Calu3 (cell line): ENCODE measurements around the gene CABLES2. TPM values are rescaled to one million over a fixed set of nuclear protein-coding genes. Genes with fewer than 3 reads are reported as not detected.

ENCODE experiments used
- BruUV-seq: library from RNA; stranded (reverse); fragments of 400-500 nt; replicated peaks from 2 replicates; lab custom pipeline; 2021; lab: Mats Ljungman, UMichigan
- CTCF ChIA-PET: fragments of 300-600 bp; sonication (Branson Sonifier 250); formaldehyde crosslinking; loops from one replicate; lab custom pipeline; 2022; ENCODE audit warnings: antibody characterized with exemption; lab: Charles Lee
- DNase-seq: peaks from one replicate; pipeline ENCODE4 v3.0.0; 2022
- H3K27ac Mint-ChIP-seq: one replicate; pipeline ENCODE4 v1.8.0; 2022; ENCODE audit warnings: mixed read lengths; ENCODE audit not compliant: unreplicated experiment
- H3K27me3 Mint-ChIP-seq: one replicate; pipeline ENCODE4 v1.8.0; 2022; ENCODE audit warnings: mixed read lengths; ENCODE audit not compliant: unreplicated experiment
- H3K36me3 Mint-ChIP-seq: one replicate; pipeline ENCODE4 v1.8.0; 2022; ENCODE audit warnings: mild to moderate bottlenecking, moderate library complexity, mixed read lengths; ENCODE audit not compliant: insufficient read depth, unreplicated experiment
- H3K4me1 Mint-ChIP-seq: one replicate; pipeline ENCODE4 v1.8.0; 2022; ENCODE audit warnings: mild to moderate bottlenecking, low read depth, mixed read lengths; ENCODE audit not compliant: unreplicated experiment
- H3K4me3 Mint-ChIP-seq: one replicate; pipeline ENCODE4 v1.8.0; 2022; ENCODE audit warnings: mild to moderate bottlenecking, low read depth, moderate library complexity, mixed read lengths; ENCODE audit not compliant: unreplicated experiment
- H3K9me3 Mint-ChIP-seq: one replicate; pipeline ENCODE4 v1.8.0; 2022; ENCODE audit warnings: low read depth, mixed read lengths; ENCODE audit not compliant: unreplicated experiment
- CTCF ChIP-seq: fragments of 200-600 bp; IDR thresholded peaks from one replicate; pipeline ENCODE4 v1.8.0; 2022; ENCODE audit warnings: antibody characterized with exemption; ENCODE audit not compliant: unreplicated experiment
- intact Hi-C: fragments of 100-400 bp; cut with micrococcal nuclease; formaldehyde crosslinking; loops from one replicate; pipeline ENCODE4 v1.10.0; 2022; ENCODE audit not compliant: unreplicated experiment
- total RNA-seq: library from RNA; stranded (reverse); gene quantifications from 2 replicates; pipeline ENCODE4 v1.2.3, GENCODE V29; 2022

The CABLES2 gene
- total RNA-seq, 1 experiment from 2014 or later, result 13.6 TPM

DNA sequence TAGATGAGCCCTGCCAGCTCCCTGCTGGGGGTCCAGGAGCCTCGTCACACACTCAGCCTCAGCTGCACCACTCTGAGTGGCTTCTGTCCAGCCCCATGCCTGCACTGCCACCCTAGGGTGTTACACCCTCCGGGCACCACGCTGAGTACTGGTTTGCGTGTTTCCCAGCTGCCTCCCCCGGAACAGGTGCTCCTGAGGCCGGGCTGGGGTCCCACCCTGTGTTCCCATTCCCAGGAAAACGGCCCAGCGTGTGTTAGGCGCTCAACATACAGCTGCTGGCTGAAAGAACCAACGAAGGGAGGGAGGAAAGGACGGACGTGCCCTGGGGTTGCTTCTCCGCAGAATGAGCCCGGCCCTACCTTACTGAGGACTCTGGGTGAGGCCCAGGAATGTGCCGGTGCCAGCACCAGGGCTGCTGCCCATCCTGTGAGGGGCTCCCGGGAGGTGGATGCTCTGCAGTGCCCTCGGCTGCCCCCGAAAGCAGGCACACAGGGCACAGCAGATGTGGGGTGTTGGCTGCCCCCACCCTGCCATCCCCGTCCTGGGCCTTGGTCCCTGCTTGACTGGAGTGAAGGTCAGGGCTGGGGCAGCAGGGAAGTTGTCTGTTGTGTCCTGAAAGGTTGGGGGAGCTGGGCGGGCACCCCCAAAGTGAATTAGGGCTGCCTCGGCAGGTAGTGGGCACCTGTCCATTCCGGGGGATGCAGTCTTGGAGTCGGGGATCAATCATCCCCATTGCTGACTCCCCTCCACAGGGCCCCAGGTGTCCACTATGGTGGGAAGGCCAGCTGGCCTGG, 56.3 kb downstream of the CABLES2 start:
- peaks cover 3% of the 10 kb centered on the region for H3K9me3 Mint-ChIP-seq
- BruUV-seq, result no TSS peak
- no peak for TF ChIP-seq CTCF
- H3K4me3 Mint-ChIP-seq, result peak overlapping the region; percentile 60
- H3K27me3 Mint-ChIP-seq, result no peaks in the 10 kb centered on the region
- H3K27ac Mint-ChIP-seq, result peak overlapping the region; percentile 93
- intact Hi-C loops, result loop anchor here (2.0 kb wide), 1 partner anchor 14 kb away; no protein-coding TSS in a partner anchor
- CTCF ChIA-PET, result interaction anchor here (0.9 to 2.2 kb wide), 7 partner anchors 8 to 36 kb away, joined by 3 to 33 read pairs (median 7); partner anchors contain the start of genes LAMA5 and RPS21
- H3K36me3 Mint-ChIP-seq, result peaks cover 95% of the 10 kb centered on the region
- peaks cover 36% of the 10 kb centered on the region for H3K4me1 Mint-ChIP-seq
- DNase-seq, result peak; percentile 52

GRCh38 chr20:62350098-62350628, 56.9 kb downstream of the CABLES2 start:
- BruUV-seq, result no TSS peak
- peaks cover 3% of the 10 kb centered on the region for H3K9me3 Mint-ChIP-seq
- peaks cover 95% of the 10 kb centered on the region for H3K36me3 Mint-ChIP-seq
- H3K4me3 Mint-ChIP-seq, result peak overlapping the region; percentile 60
- intact Hi-C loops, result loop anchor here (2.0 kb wide), 1 partner anchor 15 kb away; no protein-coding TSS in a partner anchor
- CTCF ChIA-PET, result interaction anchor here (0.7 to 2.2 kb wide), 9 partner anchors 9 to 48 kb away, joined by 3 to 33 read pairs (median 7); partner anchors contain the start of genes LAMA5 and RPS21
- H3K27ac Mint-ChIP-seq, result peak overlapping the region; percentile 93
- DNase-seq, result peak; percentile 98
- no peaks in the 10 kb centered on the region for H3K27me3 Mint-ChIP-seq
- peaks cover 33% of the 10 kb centered on the region for H3K4me1 Mint-ChIP-seq
- TF ChIP-seq CTCF, result no peak

DNA sequence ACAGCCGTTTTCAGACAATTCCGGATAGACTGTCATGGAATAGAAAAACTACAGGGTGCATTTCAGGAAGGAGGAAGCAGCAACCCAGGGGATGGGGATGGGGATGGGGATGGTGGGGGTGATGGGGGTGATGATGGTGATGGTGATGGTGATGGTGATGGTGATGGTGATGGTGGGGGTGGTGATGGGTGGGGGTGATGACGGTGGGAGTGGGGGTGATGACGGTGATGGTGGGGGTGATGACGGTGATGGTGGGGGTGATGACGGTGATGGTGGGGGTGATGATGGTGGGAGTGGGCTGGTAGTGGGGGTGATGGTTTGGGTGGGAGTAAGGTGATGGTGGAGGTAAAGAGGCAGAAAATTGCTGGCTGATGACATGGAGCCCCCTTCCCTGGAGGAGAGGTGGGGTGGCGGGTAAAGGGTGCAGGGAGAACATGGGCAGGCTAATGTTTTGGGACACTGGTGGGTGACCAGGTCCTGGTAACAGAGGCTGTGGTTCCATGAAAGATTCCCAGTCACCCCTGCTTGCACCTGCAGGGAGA, 57.5 kb downstream of the CABLES2 start:
- Mint-ChIP-seq H3K27ac (peak overlapping the region; percentile 93), H3K4me3 (peak overlapping the region; percentile 60), H3K9me3 (peaks cover 3% of the 10 kb centered on the region), H3K27me3 (no peaks in the 10 kb centered on the region), H3K4me1 (peaks cover 33% of the 10 kb centered on the region), H3K36me3 (peaks cover 97% of the 10 kb centered on the region)
- no TSS peak for BruUV-seq
- no peak for DNase-seq
- intact Hi-C loops, result loop anchor here (2.0 kb wide), 1 partner anchor 15 kb away; no protein-coding TSS in a partner anchor
- CTCF ChIA-PET, result interaction anchor here (0.7 to 2.2 kb wide), 8 partner anchors 10 to 47 kb away, joined by 4 to 33 read pairs (median 7); partner anchors contain the start of genes LAMA5 and RPS21
- no peak for TF ChIP-seq CTCF

- intact Hi-C loops, result no loop called here
- CTCF ChIA-PET, result no interaction called here
- peaks cover 95% of the 10 kb centered on the region for H3K36me3 Mint-ChIP-seq
- no peak overlapping the region for H3K4me3 Mint-ChIP-seq
- peak overlapping the region; percentile 31 for H3K27ac Mint-ChIP-seq
- TF ChIP-seq CTCF, result no peak
- no peaks in the 10 kb centered on the region for H3K27me3 Mint-ChIP-seq
- BruUV-seq, result no TSS peak
- peaks cover 3% of the 10 kb centered on the region for H3K9me3 Mint-ChIP-seq
- peaks cover 25% of the 10 kb centered on the region for H3K4me1 Mint-ChIP-seq
- no peak for DNase-seq
Observed at GRCh38 chr20:62348604-62349003, 58.5 kb downstream of the CABLES2 start.
